Fibroblast of skin of right quadriceps (primary cell): ENCODE data around the gene ARHGAP42.
"Not testable (repeated sequence)": the region's sequence is repeated elsewhere in the genome, so short reads cannot be mapped to it uniquely, and the experiment has no call there.

Experiments
- DNase-seq: peaks from one replicate; pipeline ENCODE4 v3.0.0-alpha.2; 2013

Gene ARHGAP42

GRCh38 chr11:100687054-100687629, at the start of gene ARHGAP42:
ARHGAP42 (plus strand) TSS chr11:100687288; CDS start chr11:100687679, 391 bp downstream.
- peak; percentile 64 for DNase-seq

GRCh38 chr11:100637706-100638105, 49.4 kb upstream of the ARHGAP42 start:
- DNase-seq = no peak

- no peak for DNase-seq
Observed at GRCh38 chr11:100638648-100639047, 48.4 kb upstream of the ARHGAP42 start.

GRCh38 chr11:100639140-100639539, 47.9 kb upstream of the ARHGAP42 start:
- DNase-seq = no peak

GRCh38 chr11:100640071-100640470, 47.0 kb upstream of the ARHGAP42 start:
- no peak for DNase-seq

GRCh38 chr11:100640646-100641045, 46.4 kb upstream of the ARHGAP42 start:
- no peak for DNase-seq

- DNase-seq = no peak
Observed at GRCh38 chr11:100641456-100641855, 45.6 kb upstream of the ARHGAP42 start.

- no peak for DNase-seq
Observed at GRCh38 chr11:100646545-100646944, 40.5 kb upstream of the ARHGAP42 start.

GRCh38 chr11:100647861-100648260, 39.2 kb upstream of the ARHGAP42 start:
- DNase-seq = no peak

GRCh38 chr11:100663583-100663982, 23.5 kb upstream of the ARHGAP42 start:
- DNase-seq = no peak

GRCh38 chr11:100663996-100664395, 23.1 kb upstream of the ARHGAP42 start:
- DNase-seq = no peak

- not testable (repeated sequence) for DNase-seq
Observed at GRCh38 chr11:100666816-100667215, 20.3 kb upstream of the ARHGAP42 start.

GRCh38 chr11:100667449-100667848, 19.6 kb upstream of the ARHGAP42 start:
- no peak for DNase-seq

- no peak for DNase-seq
Observed at GRCh38 chr11:100670140-100670539, 16.9 kb upstream of the ARHGAP42 start.

GRCh38 chr11:100671471-100671870, 15.6 kb upstream of the ARHGAP42 start:
- peak; percentile 22 for DNase-seq

GRCh38 chr11:100672498-100673033, 14.5 kb upstream of the ARHGAP42 start:
- no peak for DNase-seq

- no peak for DNase-seq
Observed at GRCh38 chr11:100673063-100673462, 14.0 kb upstream of the ARHGAP42 start.

- DNase-seq = no peak
Observed at GRCh38 chr11:100674212-100674611, 12.9 kb upstream of the ARHGAP42 start.

GRCh38 chr11:100675115-100675650, 11.9 kb upstream of the ARHGAP42 start:
- DNase-seq = no peak

GRCh38 chr11:100676901-100677300, 10.2 kb upstream of the ARHGAP42 start:
- DNase-seq = no peak

- DNase-seq = no peak
Observed at GRCh38 chr11:100677796-100678195, 9.3 kb upstream of the ARHGAP42 start.

- no peak for DNase-seq
Observed at GRCh38 chr11:100680070-100680469, 7.0 kb upstream of the ARHGAP42 start.

- DNase-seq = peak; percentile 79
Observed at GRCh38 chr11:100681064-100681502, 6.0 kb upstream of the ARHGAP42 start.

- peak; percentile 44 for DNase-seq
Observed at GRCh38 chr11:100682247-100682969, 4.7 kb upstream of the ARHGAP42 start.
